ENCODE results near the gene COL20A1.

Gene COL20A1

DNA sequence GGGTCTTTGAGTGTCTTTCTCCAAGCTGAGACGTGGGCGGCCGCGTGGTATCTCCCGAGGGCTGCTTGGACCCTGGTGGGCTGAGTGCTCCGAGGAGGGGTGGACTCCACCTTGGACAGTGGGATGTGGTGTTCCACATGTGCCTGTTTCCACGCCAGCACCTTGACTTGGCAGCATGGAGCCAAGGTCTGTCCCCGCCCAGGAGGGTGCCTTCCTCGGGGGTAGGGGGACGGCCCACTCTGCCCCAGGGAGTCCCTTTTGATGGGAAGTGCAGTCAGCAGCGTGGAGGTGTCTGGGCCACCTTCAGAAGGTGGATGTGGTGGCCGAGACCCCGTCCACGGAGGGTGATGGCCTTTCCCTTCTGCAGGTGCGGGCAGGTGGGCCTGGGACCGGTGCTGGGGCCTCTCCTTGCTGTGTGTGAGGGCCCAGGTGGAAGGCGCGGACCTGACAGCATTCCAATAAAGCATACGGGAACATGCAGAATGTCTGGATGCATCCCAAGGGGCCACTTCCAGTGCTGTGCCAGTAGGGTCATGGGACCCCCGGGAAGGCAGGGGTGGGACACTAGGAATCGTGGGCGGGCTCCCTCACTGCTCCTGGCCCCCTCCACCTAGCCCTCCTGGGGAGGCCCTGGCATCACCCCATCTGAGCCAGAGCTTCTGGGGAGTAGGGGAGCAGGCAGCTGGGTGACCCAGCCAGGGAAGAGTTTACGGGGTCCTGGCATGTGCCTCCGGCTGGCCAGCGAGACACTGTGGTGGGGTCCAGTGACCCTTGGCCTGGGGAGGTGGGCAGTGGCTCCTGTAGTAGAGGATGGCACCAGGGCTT, 3.5 kb upstream of the COL20A1 start:
- Mint-ChIP-seq H3K27me3 (no peaks in the 10 kb centered on the region), H3K27ac (no peak overlapping the region), H3K4me1 (no peaks in the 10 kb centered on the region), H3K4me3 (no peak overlapping the region), H3K36me3 (ENCODE audit: low read depth) (no peaks in the 10 kb centered on the region), H3K9me3 (no peaks in the 10 kb centered on the region)
- ATAC-seq, result no peak
- DNase-seq, result no peak

GRCh38 chr20:63290136-63290676, 2.8 kb upstream of the COL20A1 start:
- Mint-ChIP-seq H3K27ac (no peak overlapping the region), H3K36me3 (ENCODE audit: low read depth) (no peaks in the 10 kb centered on the region), H3K4me3 (no peak overlapping the region), H3K27me3 (peaks cover 3% of the 10 kb centered on the region), H3K9me3 (no peaks in the 10 kb centered on the region), H3K4me1 (no peaks in the 10 kb centered on the region)
- DNase-seq (no peak), ATAC-seq (no peak)

DNA sequence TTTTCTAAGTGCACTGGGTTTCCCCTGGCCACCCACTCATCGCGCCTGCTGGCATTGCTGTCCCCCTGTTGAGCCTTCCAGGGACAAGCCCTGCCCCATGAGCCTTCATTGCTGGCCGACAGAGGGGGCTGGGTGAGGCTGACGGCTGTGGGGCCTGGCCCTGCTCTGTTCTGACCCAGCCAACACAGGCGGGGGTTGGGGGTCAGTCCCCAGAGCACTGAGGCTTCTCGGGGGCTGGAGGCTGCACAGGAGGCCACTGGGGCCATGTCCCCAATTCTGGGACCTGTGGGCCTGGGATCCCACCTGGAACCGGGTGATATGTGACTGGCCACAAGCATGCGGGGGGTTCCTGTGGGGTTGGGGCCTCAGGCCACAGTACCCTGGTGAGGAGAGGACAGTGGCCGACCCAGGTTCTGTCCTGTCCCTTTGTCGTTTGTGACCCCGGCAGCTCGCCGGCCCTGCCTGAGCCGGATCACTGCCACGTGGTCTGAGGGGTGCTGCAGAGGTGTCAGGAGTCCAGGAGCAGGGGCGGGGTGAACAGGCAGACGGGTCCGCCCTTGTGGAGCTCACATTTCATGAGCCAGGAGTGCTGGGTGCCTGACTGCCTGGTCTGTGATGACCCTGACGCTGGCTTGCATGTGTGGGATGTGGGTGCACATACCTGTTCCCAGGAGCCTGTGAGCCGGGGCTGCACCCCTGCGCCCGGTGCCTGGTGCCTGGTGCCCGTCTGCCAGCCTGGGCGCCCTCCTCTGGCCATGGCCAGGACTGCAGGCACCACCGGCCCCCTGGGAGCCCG, 2.1 kb upstream of the COL20A1 start:
- Mint-ChIP-seq H3K36me3 (ENCODE audit: low read depth) (no peaks in the 10 kb centered on the region), H3K9me3 (no peaks in the 10 kb centered on the region), H3K4me1 (peaks cover 2% of the 10 kb centered on the region), H3K27ac (no peak overlapping the region), H3K27me3 (peaks cover 8% of the 10 kb centered on the region), H3K4me3 (no peak overlapping the region)
- peak; percentile 60 for ATAC-seq
- peak; percentile 83 for DNase-seq

DNA sequence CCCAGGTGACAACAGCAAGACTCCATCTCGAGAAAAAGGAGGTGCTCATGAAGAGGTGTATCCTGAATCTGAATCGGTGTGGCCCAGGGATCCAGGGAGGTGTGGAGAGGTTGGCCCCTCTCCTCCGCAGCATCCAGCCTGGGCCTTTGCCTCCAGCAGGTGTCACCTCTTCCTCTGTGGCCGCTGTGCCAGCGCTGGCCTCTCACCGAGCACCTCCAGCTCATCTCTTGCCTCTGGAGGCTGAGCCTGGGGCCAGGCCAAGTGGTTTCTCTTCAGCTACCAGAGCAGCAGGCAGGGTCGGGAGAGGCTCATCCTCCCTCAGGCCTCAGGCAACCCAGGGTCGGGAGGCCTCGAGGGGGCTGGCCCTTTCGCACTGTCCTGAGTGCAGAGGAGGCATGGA, 1.2 kb upstream of the COL20A1 start:
- H3K9me3 Mint-ChIP-seq, result no peaks in the 10 kb centered on the region
- peaks cover 8% of the 10 kb centered on the region for H3K27me3 Mint-ChIP-seq
- DNase-seq (no peak), ATAC-seq (no peak)
- H3K27ac Mint-ChIP-seq, result no peak overlapping the region
- H3K4me1 Mint-ChIP-seq, result peaks cover 2% of the 10 kb centered on the region
- H3K4me3 Mint-ChIP-seq, result no peak overlapping the region
- no peaks in the 10 kb centered on the region for H3K36me3 Mint-ChIP-seq (ENCODE audit: low read depth)

DNA sequence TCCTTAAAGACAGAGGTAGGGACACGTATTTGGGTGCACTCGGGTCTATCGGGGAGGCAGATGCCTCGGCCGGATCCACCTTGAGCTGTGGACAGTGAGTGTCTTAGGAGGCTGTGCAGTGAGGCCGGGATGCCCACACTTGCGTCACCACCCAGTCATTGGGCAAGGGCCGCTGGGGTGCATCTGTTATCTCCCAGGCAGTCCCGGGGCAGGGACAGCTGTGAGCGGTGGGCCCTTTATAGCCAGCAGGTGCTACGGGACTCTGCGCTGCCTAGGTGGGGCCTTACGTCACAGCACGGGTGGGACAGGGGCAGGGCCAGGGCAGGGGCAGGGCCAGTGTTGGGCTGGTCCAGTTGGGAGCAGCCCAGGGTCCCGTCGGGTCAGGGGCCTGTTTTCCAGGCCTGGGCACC, 689 bp upstream of the COL20A1 start:
- Mint-ChIP-seq H3K27me3 (peaks cover 8% of the 10 kb centered on the region), H3K9me3 (no peaks in the 10 kb centered on the region), H3K27ac (no peak overlapping the region), H3K4me3 (no peak overlapping the region), H3K4me1 (peaks cover 2% of the 10 kb centered on the region), H3K36me3 (ENCODE audit: low read depth) (no peaks in the 10 kb centered on the region)
- DNase-seq, result no peak
- no peak for ATAC-seq

DNA sequence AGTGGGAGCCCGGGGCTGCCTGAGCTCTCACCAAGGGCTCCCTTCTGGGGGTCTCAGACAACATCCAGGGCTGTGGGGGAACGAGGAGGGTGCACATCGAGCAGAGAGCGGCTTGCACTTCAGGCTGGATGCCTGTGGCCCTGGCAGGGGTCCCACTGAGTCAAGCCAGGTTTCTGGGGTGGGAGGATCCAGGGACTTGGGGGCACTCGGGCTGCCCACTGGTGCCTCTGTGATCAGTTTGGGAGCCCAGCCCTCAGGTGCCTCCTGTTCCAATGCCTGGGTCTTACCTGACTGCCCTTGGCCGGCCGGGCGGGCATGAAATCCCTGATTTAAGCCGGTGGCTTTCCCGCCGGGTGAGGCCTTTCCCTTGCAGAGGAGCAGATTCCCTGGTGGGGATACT, 470 bp downstream of the COL20A1 start:
- Mint-ChIP-seq H3K9me3 (no peaks in the 10 kb centered on the region), H3K4me3 (no peak overlapping the region), H3K36me3 (ENCODE audit: low read depth) (no peaks in the 10 kb centered on the region), H3K4me1 (peaks cover 2% of the 10 kb centered on the region), H3K27ac (no peak overlapping the region), H3K27me3 (peaks cover 12% of the 10 kb centered on the region)
- no peak for DNase-seq
- ATAC-seq, result no peak

GRCh38 chr20:63293871-63294535, 1.0 kb downstream of the COL20A1 start:
- Mint-ChIP-seq H3K4me1 (peaks cover 2% of the 10 kb centered on the region), H3K36me3 (ENCODE audit: low read depth) (no peaks in the 10 kb centered on the region), H3K4me3 (no peak overlapping the region), H3K27me3 (peaks cover 15% of the 10 kb centered on the region), H3K9me3 (no peaks in the 10 kb centered on the region), H3K27ac (no peak overlapping the region)
- ATAC-seq (no peak), DNase-seq (no peak)

GRCh38 chr20:63294536-63294900, 1.5 kb downstream of the COL20A1 start:
- no peaks in the 10 kb centered on the region for H3K36me3 Mint-ChIP-seq (ENCODE audit: low read depth)
- no peaks in the 10 kb centered on the region for H3K9me3 Mint-ChIP-seq
- no peak overlapping the region for H3K27ac Mint-ChIP-seq
- H3K4me3 Mint-ChIP-seq, result no peak overlapping the region
- DNase-seq (no peak), ATAC-seq (no peak)
- peaks cover 2% of the 10 kb centered on the region for H3K4me1 Mint-ChIP-seq
- peaks cover 20% of the 10 kb centered on the region for H3K27me3 Mint-ChIP-seq

DNA sequence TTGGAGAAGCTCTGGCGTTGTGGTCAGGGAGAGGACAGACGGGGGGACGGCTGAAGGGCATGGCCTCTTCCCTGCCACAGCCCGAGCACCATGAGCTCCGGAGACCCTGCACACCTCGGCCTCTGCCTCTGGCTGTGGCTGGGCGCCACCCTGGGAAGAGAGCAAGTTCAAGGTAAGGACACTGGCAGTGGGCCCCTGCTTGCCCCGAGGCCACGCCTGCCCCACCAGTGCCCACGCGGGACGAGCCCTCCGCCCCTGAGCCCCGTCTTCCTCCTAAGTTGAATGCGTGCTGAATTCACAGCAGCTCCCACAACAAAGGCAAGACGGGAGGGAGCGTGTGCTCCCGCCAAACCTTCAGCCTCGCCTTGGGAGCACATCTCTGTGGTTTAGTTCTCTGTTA, 2.0 kb downstream of the COL20A1 start:
- H3K27ac Mint-ChIP-seq, result no peak overlapping the region

DNA sequence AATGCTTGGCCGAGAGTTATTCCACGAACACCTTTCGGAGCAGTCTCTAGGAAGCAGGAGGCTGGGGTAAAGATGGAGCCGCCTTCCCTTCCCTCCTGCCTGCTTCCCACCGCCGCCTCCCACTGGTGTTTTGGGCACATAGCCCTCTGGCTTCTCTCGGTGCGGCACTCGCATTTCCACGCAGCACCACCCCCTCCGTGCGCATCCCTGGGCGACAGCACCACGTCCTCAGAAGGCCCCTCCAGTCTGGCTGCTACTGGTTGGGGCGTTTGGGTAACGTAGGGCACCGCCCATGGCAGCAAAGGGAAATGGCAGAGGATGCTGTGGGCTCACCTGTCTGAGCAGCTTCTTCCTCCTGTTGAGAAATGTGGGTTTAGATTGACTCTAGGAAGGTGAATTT, 2.4 kb downstream of the COL20A1 start:
- H3K4me3 Mint-ChIP-seq, result no peak overlapping the region
- H3K36me3 Mint-ChIP-seq (ENCODE audit: low read depth), result no peaks in the 10 kb centered on the region
- H3K27ac Mint-ChIP-seq, result no peak overlapping the region
- DNase-seq (no peak), ATAC-seq (no peak)
- peaks cover 24% of the 10 kb centered on the region for H3K27me3 Mint-ChIP-seq
- no peaks in the 10 kb centered on the region for H3K9me3 Mint-ChIP-seq
- peaks cover 2% of the 10 kb centered on the region for H3K4me1 Mint-ChIP-seq

More for the DNA sequence above, 2.0 kb downstream of the COL20A1 start:
- ATAC-seq (no peak), DNase-seq (no peak)
- Mint-ChIP-seq H3K4me3 (no peak overlapping the region), H3K4me1 (peaks cover 2% of the 10 kb centered on the region), H3K9me3 (no peaks in the 10 kb centered on the region), H3K36me3 (ENCODE audit: low read depth) (no peaks in the 10 kb centered on the region), H3K27me3 (peaks cover 20% of the 10 kb centered on the region)

GRCh38 chr20:63295846-63296245, 2.9 kb downstream of the COL20A1 start:
- no peak for ATAC-seq
- Mint-ChIP-seq H3K4me1 (peaks cover 2% of the 10 kb centered on the region), H3K36me3 (ENCODE audit: low read depth) (no peaks in the 10 kb centered on the region), H3K9me3 (no peaks in the 10 kb centered on the region), H3K27ac (no peak overlapping the region), H3K4me3 (no peak overlapping the region), H3K27me3 (peaks cover 24% of the 10 kb centered on the region)
- no peak for DNase-seq

- Mint-ChIP-seq H3K27me3 (peaks cover 30% of the 10 kb centered on the region), H3K4me3 (no peak overlapping the region), H3K27ac (no peak overlapping the region), H3K4me1 (peaks cover 2% of the 10 kb centered on the region), H3K9me3 (peaks cover 4% of the 10 kb centered on the region), H3K36me3 (ENCODE audit: low read depth) (no peaks in the 10 kb centered on the region)
- ATAC-seq, result no peak
- no peak for DNase-seq
These were observed 3.7 kb downstream of the COL20A1 start for GRCh38 chr20:63296531-63297299.

GRCh38 chr20:63297371-63297781, 4.4 kb downstream of the COL20A1 start:
- ATAC-seq, result no peak
- Mint-ChIP-seq H3K36me3 (ENCODE audit: low read depth) (no peaks in the 10 kb centered on the region), H3K27ac (no peak overlapping the region), H3K9me3 (peaks cover 7% of the 10 kb centered on the region), H3K4me1 (peaks cover 2% of the 10 kb centered on the region), H3K4me3 (no peak overlapping the region), H3K27me3 (peaks cover 30% of the 10 kb centered on the region)
- DNase-seq, result no peak
